AG09309 (cell line): ENCODE results near the gene TFF3.

Experiments
- DNase-seq: peaks from one replicate; pipeline ENCODE4 v3.0.0-alpha.2; 2010; ENCODE audit warnings: low read depth
- H3K4me3 ChIP-seq: 2 replicates; pipeline ENCODE4 v1.5.1; 2011; ENCODE audit warnings: mild to moderate bottlenecking, low read depth, low read length, moderate library complexity; ENCODE audit not compliant: control insufficient read depth
- CTCF ChIP-seq: IDR thresholded peaks from 2 replicates; pipeline ENCODE4 v1.5.1; 2011; ENCODE audit warnings: mild to moderate bottlenecking, low read depth, low read length, inconsistent platforms; ENCODE audit not compliant: insufficient read depth, control insufficient read depth; ENCODE audit errors: missing control alignments

TFF3 gene

GRCh38 chr21:42321845-42322244, 6.6 kb upstream of the TFF3 start:
- TF ChIP-seq CTCF = no peak
- DNase-seq = no peak
- no peak overlapping the region for H3K4me3 ChIP-seq

- no peak for TF ChIP-seq CTCF
- no peak overlapping the region for H3K4me3 ChIP-seq
- DNase-seq = no peak
These were observed 6.0 kb upstream of the TFF3 start for GRCh38 chr21:42321231-42321630.

- no peak for TF ChIP-seq CTCF
- DNase-seq = no peak
- H3K4me3 ChIP-seq = no peak overlapping the region
These were observed 5.6 kb upstream of the TFF3 start for GRCh38 chr21:42320791-42321190.

- H3K4me3 ChIP-seq = no peak overlapping the region
- DNase-seq = no peak
- no peak for TF ChIP-seq CTCF
These were observed 4.8 kb upstream of the TFF3 start for GRCh38 chr21:42319851-42320572.

- H3K4me3 ChIP-seq = no peak overlapping the region
- DNase-seq = no peak
- TF ChIP-seq CTCF = no peak
These were observed 4.2 kb upstream of the TFF3 start for GRCh38 chr21:42319376-42319775.

GRCh38 chr21:42317826-42318746, 2.9 kb upstream of the TFF3 start:
- H3K4me3 ChIP-seq = no peak overlapping the region
- no peak for TF ChIP-seq CTCF
- no peak for DNase-seq
